ENCODE data around the gene NHERF1.
A peak's percentile ranks its signal among the peaks of the same experiment; 100 is the strongest.

NHERF1 gene

GRCh38 chr17:74776990-74777389 lies 28.6 kb downstream of the NHERF1 start:
- no peak for DNase-seq (ENCODE audit: low read depth)
- H3K4me3 ChIP-seq (ENCODE audit: low read depth, low read length): peak overlapping the region; percentile 92
- TF ChIP-seq CTCF (conservative IDR thresholded peaks at IDR 0.05; ENCODE audit: low read depth, low read length): no peak

GRCh38 chr17:74777901-74778515 lies 29.6 kb downstream of the NHERF1 start:
- no peak for DNase-seq (ENCODE audit: low read depth)
- TF ChIP-seq CTCF (conservative IDR thresholded peaks at IDR 0.05; ENCODE audit: low read depth, low read length): no peak
- H3K4me3 ChIP-seq (ENCODE audit: low read depth, low read length): no peak overlapping the region

GRCh38 chr17:74778960-74779359 lies 30.5 kb downstream of the NHERF1 start:
- peak; percentile 84 for DNase-seq (ENCODE audit: low read depth)
- TF ChIP-seq CTCF (conservative IDR thresholded peaks at IDR 0.05; ENCODE audit: low read depth, low read length): no peak
- H3K4me3 ChIP-seq (ENCODE audit: low read depth, low read length): no peak overlapping the region

GRCh38 chr17:74779501-74779900 lies 31.1 kb downstream of the NHERF1 start:
- no peak for TF ChIP-seq CTCF (conservative IDR thresholded peaks at IDR 0.05; ENCODE audit: low read depth, low read length)
- no peak for DNase-seq (ENCODE audit: low read depth)
- no peak overlapping the region for H3K4me3 ChIP-seq (ENCODE audit: low read depth, low read length)

GRCh38 chr17:74779948-74780400 lies 31.5 kb downstream of the NHERF1 start:
- H3K4me3 ChIP-seq (ENCODE audit: low read depth, low read length): no peak overlapping the region
- DNase-seq (ENCODE audit: low read depth): no peak

GRCh38 chr17:74780443-74781238 lies 32.2 kb downstream of the NHERF1 start:
- TF ChIP-seq CTCF (conservative IDR thresholded peaks at IDR 0.05; ENCODE audit: low read depth, low read length): peak; percentile 39
- peak; percentile 20 for DNase-seq (ENCODE audit: low read depth)
- H3K4me3 ChIP-seq (ENCODE audit: low read depth, low read length): no peak overlapping the region

More at GRCh38 chr17:74779948-74780400, 31.5 kb downstream of the NHERF1 start:
- no peak for TF ChIP-seq CTCF (conservative IDR thresholded peaks at IDR 0.05; ENCODE audit: low read depth, low read length)

All from choroid plexus epithelial cell (primary cell).